ENCODE measurements around the gene CMTM2.

The CMTM2 gene

GRCh38 chr16:66616592-66616991, 37.3 kb downstream of the CMTM2 start:
- no peak for TF ChIP-seq CTCF (IDR thresholded peaks at IDR 0.05; ENCODE audit: insufficient read depth, missing control alignments)
- no peak for DNase-seq (ENCODE audit: insufficient read length, low spot score)
- FAIRE-seq: no peak

- FAIRE-seq (no peak), DNase-seq (ENCODE audit: insufficient read length, low spot score) (no peak)
- TF ChIP-seq CTCF (IDR thresholded peaks at IDR 0.05; ENCODE audit: insufficient read depth, missing control alignments): no peak
These were observed 37.8 kb downstream of the CMTM2 start for GRCh38 chr16:66617010-66617434.

GRCh38 chr16:66617728-66618127, 38.5 kb downstream of the CMTM2 start:
- DNase-seq (ENCODE audit: insufficient read length, low spot score) (no peak), FAIRE-seq (no peak)
- TF ChIP-seq CTCF (IDR thresholded peaks at IDR 0.05; ENCODE audit: insufficient read depth, missing control alignments): no peak

GRCh38 chr16:66618588-66619375, 39.5 kb downstream of the CMTM2 start:
- no peak for TF ChIP-seq CTCF (IDR thresholded peaks at IDR 0.05; ENCODE audit: insufficient read depth, missing control alignments)
- FAIRE-seq (no peak), DNase-seq (ENCODE audit: insufficient read length, low spot score) (no peak)

DNA sequence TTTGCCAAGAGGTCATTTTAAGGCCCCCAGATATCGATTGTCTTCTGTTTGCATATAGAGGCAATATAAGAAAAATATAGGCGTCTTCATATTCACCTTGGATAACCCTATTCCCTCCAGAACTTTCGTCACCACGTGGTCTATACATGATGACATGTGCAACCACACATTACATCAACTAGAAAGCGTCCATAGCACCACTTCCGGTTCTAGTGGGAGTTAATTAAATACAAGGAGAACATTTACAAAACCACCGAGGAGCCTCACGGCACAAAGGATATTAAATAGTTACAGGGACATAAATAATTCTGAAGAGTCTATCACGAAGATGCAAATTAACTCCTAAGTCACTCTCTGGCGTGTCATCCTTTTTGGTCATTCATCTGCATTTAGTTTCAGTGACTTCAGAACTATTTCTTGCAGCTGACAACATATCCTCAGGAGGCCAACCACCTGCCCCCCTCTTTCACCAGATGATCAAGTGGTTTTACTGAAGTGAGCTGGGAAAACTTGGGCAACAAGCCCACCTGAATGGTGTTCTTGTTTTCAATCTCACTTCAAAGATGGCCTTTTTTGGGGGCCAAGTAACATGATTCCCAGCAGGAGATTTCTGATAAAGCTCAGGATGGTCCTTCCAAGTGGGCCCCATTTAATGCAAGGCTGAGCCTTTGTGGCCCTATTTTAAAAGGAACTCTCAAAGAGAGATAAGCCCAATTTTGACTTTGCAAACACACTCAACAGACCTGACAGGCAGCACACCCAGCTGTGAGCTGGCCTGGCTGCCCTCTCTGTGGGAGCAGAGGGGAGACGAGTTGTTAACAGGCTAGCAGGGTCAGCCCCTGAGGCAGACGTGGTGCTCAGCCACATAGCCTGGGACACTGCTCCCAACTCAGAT, 40.5 kb downstream of the CMTM2 start:
- no peak for TF ChIP-seq CTCF (IDR thresholded peaks at IDR 0.05; ENCODE audit: insufficient read depth, missing control alignments)
- no peak for DNase-seq (ENCODE audit: insufficient read length, low spot score)
- FAIRE-seq: no peak

GRCh38 chr16:66620429-66620795, 41.1 kb downstream of the CMTM2 start:
- FAIRE-seq (no peak), DNase-seq (ENCODE audit: insufficient read length, low spot score) (no peak)
- TF ChIP-seq CTCF (IDR thresholded peaks at IDR 0.05; ENCODE audit: insufficient read depth, missing control alignments): no peak

All from D721Med (cell line).